Trophoblast cell (in vitro differentiated cells and primary cell): ENCODE data around the gene FOXC1.

ENCODE experiments used
- DNase-seq, 2 donors: peaks; one replicate each; pipeline ENCODE4 v3.0.0-alpha.2; 2016
- H2AFZ ChIP-seq: 2 replicates; pipeline ENCODE4 v1.6.1; 2013; ENCODE audit warnings: low read length, moderate library complexity, mild to moderate bottlenecking; ENCODE audit not compliant: insufficient read depth, poor library complexity
- H2AK5ac ChIP-seq: 2 replicates; pipeline ENCODE4 v1.6.1; 2013; ENCODE audit warnings: mild to moderate bottlenecking, low read length
- H2BK120ac ChIP-seq: 2 replicates; pipeline ENCODE4 v1.6.1; 2013; ENCODE audit warnings: low read length, mild to moderate bottlenecking, moderate library complexity; ENCODE audit not compliant: insufficient read depth, poor library complexity
- H2BK12ac ChIP-seq: 2 replicates; pipeline ENCODE4 v1.6.1; 2013; ENCODE audit warnings: mild to moderate bottlenecking, low read length, moderate library complexity
- H2BK5ac ChIP-seq: 2 replicates; pipeline ENCODE4 v1.6.1; 2013; ENCODE audit warnings: low read length, low read depth, moderate library complexity, mild to moderate bottlenecking; ENCODE audit not compliant: poor library complexity
- H3K14ac ChIP-seq: 2 replicates; pipeline ENCODE4 v1.6.1; 2013; ENCODE audit warnings: mild to moderate bottlenecking, low read length
- H3K18ac ChIP-seq: 2 replicates; pipeline ENCODE4 v1.6.1; 2013; ENCODE audit warnings: mild to moderate bottlenecking, low read length
- H3K23ac ChIP-seq: 2 replicates; pipeline ENCODE4 v1.6.1; 2013; ENCODE audit warnings: low read length
- H3K27ac ChIP-seq: 2 replicates; pipeline ENCODE4 v1.5.1; 2013; ENCODE audit warnings: low read depth, mild to moderate bottlenecking, inconsistent platforms, low read length, moderate library complexity
- H3K27me3 ChIP-seq: 2 replicates; pipeline ENCODE4 v1.6.1; 2013; ENCODE audit warnings: inconsistent platforms, mild to moderate bottlenecking, low read length, moderate library complexity; ENCODE audit not compliant: insufficient read depth
- H3K36me3 ChIP-seq, 2 experiments: 1 replicate in 1 of 2; 2 replicates in 1 of 2; pipeline ENCODE4 v1.6.1; 2013; ENCODE audit warnings: low read length in 2 of 2, mild to moderate bottlenecking in 2 of 2, moderate library complexity in 1 of 2; ENCODE audit not compliant: insufficient read depth in 2 of 2, control insufficient read depth in 1 of 2
- H3K4ac ChIP-seq: 2 replicates; pipeline ENCODE4 v1.6.1; 2013; ENCODE audit warnings: low read depth, mild to moderate bottlenecking, low read length, moderate library complexity
- H3K4me1 ChIP-seq, 2 experiments: 1 replicate in 1 of 2; 2 replicates in 1 of 2; pipeline ENCODE4 v1.6.1; 2013; ENCODE audit warnings: low read length in 2 of 2, mild to moderate bottlenecking in 2 of 2, moderate library complexity in 1 of 2; ENCODE audit not compliant: insufficient read depth in 2 of 2, control insufficient read depth in 1 of 2
- H3K4me2 ChIP-seq: 2 replicates; pipeline ENCODE4 v1.6.1; 2013; ENCODE audit warnings: inconsistent platforms, mild to moderate bottlenecking, low read length, moderate library complexity
- H3K4me3 ChIP-seq: 2 replicates; pipeline ENCODE4 v1.5.1; 2013; ENCODE audit warnings: mild to moderate bottlenecking, low read depth, low read length, inconsistent platforms
- H3K79me1 ChIP-seq: one replicate; pipeline ENCODE4 v1.6.1; 2013; ENCODE audit warnings: low read length
- H3K79me2 ChIP-seq: 2 replicates; pipeline ENCODE4 v1.6.1; 2013; ENCODE audit warnings: low read length, mild to moderate bottlenecking; ENCODE audit not compliant: control insufficient read depth, insufficient read depth, poor library complexity
- H3K9ac ChIP-seq: 2 replicates; pipeline ENCODE4 v1.6.1; 2013; ENCODE audit warnings: mild to moderate bottlenecking, low read length
- H3K9me3 ChIP-seq: 2 replicates; pipeline ENCODE4 v1.6.1; 2013; ENCODE audit warnings: low read depth, mild to moderate bottlenecking, control low read depth, inconsistent platforms, low read length; ENCODE audit not compliant: insufficient read depth
- H4K12ac ChIP-seq: 2 replicates; pipeline ENCODE4 v1.6.1; 2013; ENCODE audit warnings: low read depth, mild to moderate bottlenecking, low read length, moderate library complexity
- H4K8ac ChIP-seq: 2 replicates; pipeline ENCODE4 v1.6.1; 2013; ENCODE audit warnings: low read depth, mild to moderate bottlenecking, low read length, moderate library complexity
- H4K91ac ChIP-seq: one replicate; pipeline ENCODE4 v1.6.1; 2013; ENCODE audit warnings: low read depth, mild to moderate bottlenecking, low read length, moderate library complexity
- WGBS: extraction: QIAGEN DNeasy Blood & Tissue Kit; methylation state at CpG from one replicate; pipeline ENCODE4 v1.1.7; 2013; ENCODE audit warnings: missing lambda C conversion rate; ENCODE audit not compliant: insufficient read length, insufficient coverage; ENCODE audit errors: extremely low coverage; 5-methylcytosine and 5-hydroxymethylcytosine counted together

Gene FOXC1

GRCh38 chr6:1580585-1580984 lies 29.1 kb upstream of the FOXC1 start:
- no peak overlapping the region for H4K8ac ChIP-seq
- H3K18ac ChIP-seq: no peak overlapping the region
- no peak overlapping the region for H2BK120ac ChIP-seq
- no peak overlapping the region for H4K12ac ChIP-seq
- no peak overlapping the region for H3K4ac ChIP-seq
- H2BK5ac ChIP-seq: no peak overlapping the region
- no peaks in the 10 kb centered on the region for H3K79me2 ChIP-seq
- no CpG with 5 or more reads among the region's 9 CpGs for WGBS
- H3K4me1 ChIP-seq: peaks cover 2% of the 10 kb centered on the region in 2 experiments
- no peak overlapping the region for H3K14ac ChIP-seq
- H4K91ac ChIP-seq: no peak overlapping the region
- H2AK5ac ChIP-seq: no peak overlapping the region
- no peak overlapping the region for H3K4me3 ChIP-seq
- H3K79me1 ChIP-seq: no peaks in the 10 kb centered on the region
- no peak overlapping the region for H3K27ac ChIP-seq
- H3K9ac ChIP-seq: no peak overlapping the region
- peaks cover 1% of the 10 kb centered on the region for H3K9me3 ChIP-seq
- DNase-seq: no peak
- H3K4me2 ChIP-seq: no peak overlapping the region
- H2AFZ ChIP-seq: no peak overlapping the region
- H2BK12ac ChIP-seq: no peak overlapping the region
- no peaks in the 10 kb centered on the region for H3K36me3 ChIP-seq
- no peak overlapping the region for H3K23ac ChIP-seq
- H3K27me3 ChIP-seq: no peaks in the 10 kb centered on the region

DNA sequence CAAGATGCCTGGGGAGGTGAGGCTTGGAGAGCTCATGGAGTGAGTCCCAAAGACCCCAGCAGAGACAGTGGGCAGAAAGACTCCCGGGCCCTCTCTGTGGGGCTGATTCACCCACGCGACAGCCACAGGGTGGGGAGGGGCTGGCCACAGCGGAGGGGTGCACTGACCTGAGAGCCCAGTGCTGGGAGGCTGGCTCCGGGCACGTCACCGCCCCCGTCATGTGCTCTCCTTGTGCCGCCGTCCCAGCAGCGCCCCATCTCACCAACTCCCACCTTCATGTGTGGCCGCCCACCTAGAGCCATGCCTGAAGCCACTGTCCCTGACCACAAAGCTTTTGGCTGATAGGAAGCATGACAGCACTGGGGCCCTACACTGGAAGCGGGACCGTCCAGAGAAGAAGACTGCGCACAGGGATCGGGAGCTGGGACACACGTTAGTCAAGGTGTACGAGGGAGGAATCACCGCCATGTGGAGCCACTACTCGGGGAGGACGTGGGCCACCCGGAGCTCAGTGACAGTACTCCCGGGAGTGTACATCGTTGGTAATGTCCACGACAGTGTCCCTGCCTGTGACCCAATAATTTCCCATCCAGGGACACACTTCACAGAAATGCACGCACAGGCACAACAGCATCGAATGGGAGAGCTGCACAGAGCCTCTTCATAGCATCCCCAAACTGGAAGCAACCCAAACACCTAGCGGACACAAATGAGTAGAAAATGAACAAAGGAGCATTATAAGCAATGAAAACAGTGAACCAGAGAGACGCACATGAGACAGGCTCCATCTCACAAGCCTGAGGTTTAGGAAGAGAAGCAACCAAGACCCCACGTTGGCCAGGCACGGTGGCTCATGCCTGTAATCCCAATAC lies 28.4 kb upstream of the FOXC1 start:
- no peak overlapping the region for H2AK5ac ChIP-seq
- H2BK5ac ChIP-seq: no peak overlapping the region

GRCh38 chr6:1584146-1584545 lies 25.6 kb upstream of the FOXC1 start:
- no peak overlapping the region for H3K27ac ChIP-seq
- no peak overlapping the region for H3K23ac ChIP-seq
- no peak overlapping the region for H2AK5ac ChIP-seq
- H3K27me3 ChIP-seq: no peaks in the 10 kb centered on the region
- no peaks in the 10 kb centered on the region for H3K79me1 ChIP-seq
- H4K91ac ChIP-seq: no peak overlapping the region
- no peak overlapping the region for H4K12ac ChIP-seq
- no CpG with 5 or more reads among the region's 5 CpGs for WGBS
- no peaks in the 10 kb centered on the region for H3K36me3 ChIP-seq
- no peak overlapping the region for H2AFZ ChIP-seq
- peaks cover 3% of the 10 kb centered on the region for H3K9me3 ChIP-seq
- no peak overlapping the region for H3K18ac ChIP-seq
- DNase-seq: no peak
- no peak overlapping the region for H3K4me3 ChIP-seq
- H3K4me1 ChIP-seq: no peaks in the 10 kb centered on the region
- H3K14ac ChIP-seq: no peak overlapping the region
- no peak overlapping the region for H3K4ac ChIP-seq
- no peak overlapping the region for H2BK120ac ChIP-seq
- no peak overlapping the region for H4K8ac ChIP-seq
- H2BK12ac ChIP-seq: no peak overlapping the region
- no peaks in the 10 kb centered on the region for H3K79me2 ChIP-seq
- no peak overlapping the region for H3K9ac ChIP-seq
- no peak overlapping the region for H3K4me2 ChIP-seq
- no peak overlapping the region for H2BK5ac ChIP-seq

More for the DNA sequence above, 28.4 kb upstream of the FOXC1 start:
- Histone ChIP-seq H4K8ac (no peak overlapping the region), H3K27me3 (no peaks in the 10 kb centered on the region), H3K9me3 (peaks cover 1% of the 10 kb centered on the region), H3K4ac (no peak overlapping the region), H2AFZ (no peak overlapping the region), H3K4me1 (no peaks in the 10 kb centered on the region), H3K27ac (no peak overlapping the region), H2BK12ac (no peak overlapping the region), H3K79me1 (no peaks in the 10 kb centered on the region), H3K14ac (no peak overlapping the region), H3K79me2 (no peaks in the 10 kb centered on the region), H3K4me2 (no peak overlapping the region), H3K23ac (no peak overlapping the region), H4K91ac (no peak overlapping the region), H3K36me3 (no peaks in the 10 kb centered on the region), H4K12ac (no peak overlapping the region), H3K4me3 (no peak overlapping the region), H3K9ac (no peak overlapping the region), H3K18ac (no peak overlapping the region), H2BK120ac (no peak overlapping the region)
- WGBS: no CpG with 5 or more reads among the region's 31 CpGs
- no peak for DNase-seq

DNA sequence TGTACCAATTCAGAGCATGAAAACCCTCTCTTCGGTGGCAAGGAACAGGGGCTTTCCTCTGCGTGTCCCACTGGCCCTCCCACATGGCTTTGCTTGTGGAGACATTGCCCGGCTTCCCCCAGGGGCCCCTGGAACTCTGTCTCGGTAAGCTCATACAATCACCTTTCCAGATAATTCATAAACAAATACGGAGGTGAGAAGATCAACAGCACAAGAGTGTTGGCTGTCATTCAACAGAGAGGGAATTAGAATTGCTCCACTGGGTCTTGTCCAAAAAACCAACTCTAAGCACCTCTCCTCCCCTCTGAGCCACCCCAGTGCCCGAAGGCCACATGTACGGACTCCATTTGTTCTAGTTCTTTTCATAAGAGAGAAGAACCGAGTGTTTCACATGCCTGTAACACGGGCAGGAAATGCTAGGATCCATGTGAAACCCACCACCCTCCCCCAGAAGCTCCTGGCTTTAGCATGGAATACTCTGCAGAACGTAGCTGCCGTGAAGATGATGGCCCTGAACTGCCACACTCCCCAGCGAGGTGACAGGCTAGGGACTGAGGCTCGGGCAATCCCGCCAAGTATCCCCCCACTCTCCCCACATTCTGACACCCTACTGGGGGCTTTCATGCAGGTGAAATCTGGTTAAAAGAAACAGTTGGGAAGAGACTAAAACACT lies 24.6 kb upstream of the FOXC1 start:
- no peak overlapping the region for H4K91ac ChIP-seq

More for the DNA sequence above, 24.6 kb upstream of the FOXC1 start:
- Histone ChIP-seq H4K8ac (no peak overlapping the region), H2AK5ac (no peak overlapping the region), H3K18ac (no peak overlapping the region), H3K4me3 (no peak overlapping the region), H3K79me1 (no peaks in the 10 kb centered on the region), H2BK5ac (no peak overlapping the region), H3K23ac (no peak overlapping the region), H3K27me3 (no peaks in the 10 kb centered on the region), H3K36me3 (no peaks in the 10 kb centered on the region), H3K4me1 (no peaks in the 10 kb centered on the region), H2AFZ (no peak overlapping the region), H3K9ac (no peak overlapping the region), H2BK12ac (no peak overlapping the region), H3K9me3 (peaks cover 3% of the 10 kb centered on the region), H3K27ac (no peak overlapping the region), H3K4me2 (no peak overlapping the region), H3K4ac (no peak overlapping the region), H2BK120ac (no peak overlapping the region), H4K12ac (no peak overlapping the region), H3K79me2 (no peaks in the 10 kb centered on the region), H3K14ac (no peak overlapping the region)
- no CpG with 5 or more reads among the region's 14 CpGs for WGBS
- DNase-seq: no peak
